ENCODE measurements around the gene JAM3.

GRCh38 chr11:134063991-134064747, 4.7 kb upstream of the JAM3 start:
- TF ChIP-seq CTCF (IDR thresholded peaks at IDR 0.05) = no peak
- no peak for TF ChIP-seq POLR2AphosphoS5 (IDR thresholded peaks at IDR 0.05)
- no peak for TF ChIP-seq POLR2A (IDR thresholded peaks at IDR 0.05)

Measured in breast epithelium (tissue), 3 donors.